Lower leg skin (tissue), 3 donors: ENCODE results near the gene SLIT3.

Source experiments
- POLR2A ChIP-seq, 2 donors: fragments of 450-650 bp; IDR thresholded peaks; one replicate each; pipeline ENCODE4 v1.6.1; 2016 to 2017; ENCODE audit warnings: antibody characterized with exemption in 2 of 2, mild to moderate bottlenecking in 1 of 2, moderate library complexity in 1 of 2
- TF ChIP-seq, protein P1 (sequence below), 3 donors: fragments of 450-650 bp; IDR thresholded peaks; one replicate each; pipeline ENCODE4 v1.5.1; 2016; ENCODE audit warnings: antibody characterized with exemption in 3 of 3, mild to moderate bottlenecking in 3 of 3, moderate library complexity in 2 of 3

DNA sequence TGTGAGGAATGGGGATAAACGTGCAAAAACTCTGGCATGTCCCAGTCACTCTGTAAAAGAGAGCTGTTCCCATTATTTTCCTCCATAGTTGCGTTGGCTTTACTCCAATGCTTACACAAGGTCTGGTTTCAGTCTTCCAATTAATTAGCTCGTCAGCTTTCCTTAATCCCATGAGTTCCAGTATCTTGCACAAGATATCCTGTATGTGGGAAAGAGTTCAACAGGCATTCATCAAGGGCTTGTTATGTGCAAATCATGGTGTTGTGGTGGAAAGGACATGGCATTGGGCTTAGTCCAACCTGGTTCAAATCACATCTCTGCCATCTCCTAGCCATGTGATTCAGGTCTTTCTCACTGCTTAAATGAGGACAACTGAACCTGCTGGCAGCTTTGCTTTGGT is 644.3 kb downstream of the SLIT3 start:
- TF ChIP-seq, protein P1, sequence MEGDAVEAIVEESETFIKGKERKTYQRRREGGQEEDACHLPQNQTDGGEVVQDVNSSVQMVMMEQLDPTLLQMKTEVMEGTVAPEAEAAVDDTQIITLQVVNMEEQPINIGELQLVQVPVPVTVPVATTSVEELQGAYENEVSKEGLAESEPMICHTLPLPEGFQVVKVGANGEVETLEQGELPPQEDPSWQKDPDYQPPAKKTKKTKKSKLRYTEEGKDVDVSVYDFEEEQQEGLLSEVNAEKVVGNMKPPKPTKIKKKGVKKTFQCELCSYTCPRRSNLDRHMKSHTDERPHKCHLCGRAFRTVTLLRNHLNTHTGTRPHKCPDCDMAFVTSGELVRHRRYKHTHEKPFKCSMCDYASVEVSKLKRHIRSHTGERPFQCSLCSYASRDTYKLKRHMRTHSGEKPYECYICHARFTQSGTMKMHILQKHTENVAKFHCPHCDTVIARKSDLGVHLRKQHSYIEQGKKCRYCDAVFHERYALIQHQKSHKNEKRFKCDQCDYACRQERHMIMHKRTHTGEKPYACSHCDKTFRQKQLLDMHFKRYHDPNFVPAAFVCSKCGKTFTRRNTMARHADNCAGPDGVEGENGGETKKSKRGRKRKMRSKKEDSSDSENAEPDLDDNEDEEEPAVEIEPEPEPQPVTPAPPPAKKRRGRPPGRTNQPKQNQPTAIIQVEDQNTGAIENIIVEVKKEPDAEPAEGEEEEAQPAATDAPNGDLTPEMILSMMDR (IDR thresholded peaks at IDR 0.05) = no peak
- TF ChIP-seq POLR2A (IDR thresholded peaks at IDR 0.05) = no peak
